Activated naive CD8-positive, alpha-beta T cell treated with anti-CD3 and anti-CD28 coated beads, Interleukin-2, amount 50 U/mL, for 16 hours (primary cell): Measurements from ENCODE around the gene DZIP1.

Source experiments
- DNase-seq: peaks from one replicate; pipeline ENCODE4 v3.0.0-alpha.2; 2020; ENCODE audit warnings: low read depth, low spot score

DZIP1 gene

GRCh38 chr13:95643936-95644598 is 439 bp downstream of the DZIP1 start:
- DNase-seq: no peak

GRCh38 chr13:95643571-95643935 is 953 bp downstream of the DZIP1 start:
- no peak for DNase-seq

- no peak for DNase-seq
These were observed 1.5 kb downstream of the DZIP1 start for GRCh38 chr13:95642999-95643398.

GRCh38 chr13:95642028-95642621 is 2.4 kb downstream of the DZIP1 start:
- DNase-seq: no peak

GRCh38 chr13:95641291-95642027 is 3.0 kb downstream of the DZIP1 start:
- DNase-seq: no peak

GRCh38 chr13:95636853-95637252 is 7.7 kb downstream of the DZIP1 start:
- no peak for DNase-seq

- DNase-seq: no peak
These were observed 13.9 kb downstream of the DZIP1 start for GRCh38 chr13:95630593-95630992.

- no peak for DNase-seq
These were observed 15.4 kb downstream of the DZIP1 start for GRCh38 chr13:95629071-95629470.

- DNase-seq: no peak
These were observed 16.0 kb downstream of the DZIP1 start for GRCh38 chr13:95628488-95628887.

- DNase-seq: no peak
These were observed 16.9 kb downstream of the DZIP1 start for GRCh38 chr13:95627590-95627989.

GRCh38 chr13:95626768-95627167 is 17.7 kb downstream of the DZIP1 start:
- DNase-seq: no peak

GRCh38 chr13:95624020-95624419 is 20.5 kb downstream of the DZIP1 start:
- no peak for DNase-seq

GRCh38 chr13:95623141-95623540 is 21.4 kb downstream of the DZIP1 start:
- DNase-seq: no peak

GRCh38 chr13:95620825-95621498 is 23.5 kb downstream of the DZIP1 start:
- DNase-seq: no peak

- no peak for DNase-seq
These were observed 24.3 kb downstream of the DZIP1 start for GRCh38 chr13:95620030-95620824.

- DNase-seq: no peak
These were observed 29.0 kb downstream of the DZIP1 start for GRCh38 chr13:95615539-95615938.

GRCh38 chr13:95614641-95615245 is 29.8 kb downstream of the DZIP1 start:
- no peak for DNase-seq

- no peak for DNase-seq
These were observed 35.7 kb downstream of the DZIP1 start for GRCh38 chr13:95608640-95609323.

GRCh38 chr13:95607366-95607765 is 37.1 kb downstream of the DZIP1 start:
- DNase-seq: no peak

GRCh38 chr13:95605448-95606125 is 38.9 kb downstream of the DZIP1 start:
- no peak for DNase-seq
